Tibial nerve (tissue), 4 donors: ENCODE results near the gene ZRANB2.

Experiments
- CTCF ChIP-seq, 5 experiments: fragments of 200-600 bp in 3 of 5; fragments of 450-650 bp in 2 of 5; sonication (generic) in 3 of 5; IDR thresholded peaks; one replicate each; pipeline ENCODE4 v1.5.1; 2016 to 2019; ENCODE audit warnings: antibody characterized with exemption in 5 of 5, mild to moderate bottlenecking in 3 of 5, moderate library complexity in 2 of 5
- EP300 ChIP-seq, 2 donors: sonication (generic); formaldehyde crosslinking; IDR thresholded peaks; one replicate each; pipeline ENCODE4 v1.6.1; 2017; ENCODE audit warnings: antibody characterized with exemption in 2 of 2, mild to moderate bottlenecking in 1 of 2

GRCh38 chr1:71118086-71118485 is 37.3 kb upstream of the ZRANB2 start:
- no peak for TF ChIP-seq CTCF (IDR thresholded peaks at IDR 0.05)
- no peak for TF ChIP-seq EP300 (IDR thresholded peaks at IDR 0.05)
